Stimulated activated CD8-positive, alpha-beta memory T cell treated with anti-CD3 and anti-CD28 coated beads, Interleukin-12 subunit alpha, Interleukin-12 subunit beta, amount 100 ng/mL, for 24 hours (primary cell): ENCODE data around the gene PPP1R36.
"Not testable (repeated sequence)": the region's sequence is repeated elsewhere in the genome, so short reads cannot be mapped to it uniquely, and the experiment has no call there.

Source experiments
- DNase-seq: peaks from one replicate; pipeline ENCODE4 v3.0.0-alpha.2; 2020; ENCODE audit errors: extremely low read depth

PPP1R36 gene

DNA sequence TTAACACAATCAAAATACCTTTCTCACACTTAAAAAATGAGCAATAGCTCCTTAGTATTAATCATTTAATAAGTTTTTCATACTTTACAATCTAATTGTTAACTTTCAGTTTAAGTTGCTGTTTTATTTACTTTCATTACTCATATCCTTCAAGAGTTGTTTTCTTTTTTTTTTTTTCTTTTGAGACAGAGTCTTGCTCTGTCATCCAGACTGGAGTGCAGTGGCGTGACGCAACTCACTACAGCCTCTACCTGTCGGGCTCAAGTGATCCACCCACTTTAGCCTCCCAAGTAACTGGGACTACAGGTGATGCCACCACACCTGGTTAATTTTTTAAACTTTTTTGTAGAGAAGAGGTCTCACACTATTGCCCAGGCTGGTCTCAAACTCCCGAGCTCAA, 29.1 kb upstream of the PPP1R36 start:
- no peak for DNase-seq

DNA sequence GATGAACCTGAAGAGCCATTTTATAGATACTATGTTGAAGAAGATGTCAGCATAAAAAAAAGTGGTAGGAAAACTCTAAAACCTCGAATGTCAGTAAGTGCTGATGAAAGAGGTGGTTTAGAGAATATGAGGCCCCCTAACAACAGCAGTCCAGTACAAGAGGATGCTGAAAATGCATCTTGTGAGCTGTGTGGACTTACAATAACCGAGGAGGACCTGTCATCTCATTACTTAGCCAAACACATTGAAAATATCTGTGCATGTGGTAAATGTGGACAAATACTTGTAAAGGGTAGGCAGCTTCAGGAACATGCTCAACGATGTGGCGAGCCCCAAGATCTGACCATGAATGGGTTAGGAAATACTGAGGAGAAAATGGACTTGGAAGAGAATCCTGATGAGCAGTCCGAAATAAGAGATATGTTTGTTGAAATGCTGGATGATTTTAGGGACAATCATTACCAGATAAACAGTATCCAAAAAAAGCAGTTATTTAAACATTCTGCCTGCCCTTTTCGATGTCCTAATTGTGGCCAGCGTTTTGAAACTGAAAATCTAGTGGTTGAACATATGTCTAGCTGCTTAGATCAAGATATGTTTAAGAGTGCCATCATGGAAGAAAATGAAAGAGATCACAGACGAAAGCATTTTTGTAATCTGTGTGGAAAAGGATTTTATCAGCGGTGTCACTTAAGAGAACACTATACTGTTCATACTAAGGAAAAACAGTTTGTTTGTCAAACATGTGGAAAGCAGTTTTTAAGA, 27.0 kb upstream of the PPP1R36 start:
- no peak for DNase-seq

GRCh38 chr14:64525354-64525753, 24.4 kb upstream of the PPP1R36 start:
- no peak for DNase-seq

- DNase-seq, result no peak
These were observed 18.2 kb upstream of the PPP1R36 start for GRCh38 chr14:64531567-64531966.

GRCh38 chr14:64536488-64537245, 13.1 kb upstream of the PPP1R36 start:
- no peak for DNase-seq

DNA sequence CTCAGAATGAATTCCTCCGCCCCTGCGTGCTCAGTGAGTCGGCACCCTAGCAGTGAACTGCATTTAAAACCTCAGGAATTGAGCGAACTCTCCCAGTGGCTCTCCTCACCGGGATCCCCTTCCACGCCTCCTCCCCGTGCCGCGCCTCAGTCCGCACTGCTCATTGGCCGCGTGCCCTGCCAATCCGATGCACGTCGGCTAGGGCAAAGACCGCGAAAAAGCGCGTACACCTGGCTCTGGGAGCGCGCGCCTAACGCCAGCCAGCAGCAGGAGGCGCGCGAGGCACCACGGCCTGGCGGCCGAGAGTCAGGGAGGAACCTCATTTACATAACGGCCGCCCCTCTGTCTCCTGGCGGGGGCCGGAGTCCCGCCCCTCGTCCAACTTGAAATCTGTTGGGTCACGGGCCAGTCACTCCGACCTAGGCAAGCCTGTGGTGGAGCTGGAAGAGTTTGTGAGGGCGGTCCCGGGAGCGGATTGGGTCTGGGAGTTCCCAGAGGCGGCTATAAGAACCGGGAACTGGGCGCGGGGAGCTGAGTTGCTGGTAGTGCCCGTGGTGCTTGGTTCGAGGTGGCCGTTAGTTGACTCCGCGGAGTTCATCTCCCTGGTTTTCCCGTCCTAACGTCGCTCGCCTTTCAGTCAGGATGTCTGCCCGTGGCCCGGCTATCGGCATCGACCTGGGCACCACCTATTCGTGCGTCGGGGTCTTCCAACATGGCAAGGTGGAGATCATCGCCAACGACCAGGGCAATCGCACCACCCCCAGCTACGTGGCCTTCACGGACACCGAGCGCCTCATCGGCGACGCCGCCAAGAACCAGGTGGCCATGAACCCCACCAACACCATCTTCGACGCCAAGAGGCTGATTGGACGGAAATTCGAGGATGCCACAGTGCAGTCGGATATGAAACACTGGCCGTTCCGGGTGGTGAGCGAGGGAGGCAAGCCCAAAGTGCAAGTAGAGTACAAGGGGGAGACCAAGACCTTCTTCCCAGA, 9.3 kb upstream of the PPP1R36 start, which contains the start of gene HSPA2:
HSPA2 (plus strand) TSS at position 534 of the 995 bp plus-strand sequence; CDS start at position 643, 109 bp downstream.
- DNase-seq, result peak; percentile 82

GRCh38 chr14:64541261-64541971, 8.3 kb upstream of the PPP1R36 start:
- DNase-seq, result no peak

DNA sequence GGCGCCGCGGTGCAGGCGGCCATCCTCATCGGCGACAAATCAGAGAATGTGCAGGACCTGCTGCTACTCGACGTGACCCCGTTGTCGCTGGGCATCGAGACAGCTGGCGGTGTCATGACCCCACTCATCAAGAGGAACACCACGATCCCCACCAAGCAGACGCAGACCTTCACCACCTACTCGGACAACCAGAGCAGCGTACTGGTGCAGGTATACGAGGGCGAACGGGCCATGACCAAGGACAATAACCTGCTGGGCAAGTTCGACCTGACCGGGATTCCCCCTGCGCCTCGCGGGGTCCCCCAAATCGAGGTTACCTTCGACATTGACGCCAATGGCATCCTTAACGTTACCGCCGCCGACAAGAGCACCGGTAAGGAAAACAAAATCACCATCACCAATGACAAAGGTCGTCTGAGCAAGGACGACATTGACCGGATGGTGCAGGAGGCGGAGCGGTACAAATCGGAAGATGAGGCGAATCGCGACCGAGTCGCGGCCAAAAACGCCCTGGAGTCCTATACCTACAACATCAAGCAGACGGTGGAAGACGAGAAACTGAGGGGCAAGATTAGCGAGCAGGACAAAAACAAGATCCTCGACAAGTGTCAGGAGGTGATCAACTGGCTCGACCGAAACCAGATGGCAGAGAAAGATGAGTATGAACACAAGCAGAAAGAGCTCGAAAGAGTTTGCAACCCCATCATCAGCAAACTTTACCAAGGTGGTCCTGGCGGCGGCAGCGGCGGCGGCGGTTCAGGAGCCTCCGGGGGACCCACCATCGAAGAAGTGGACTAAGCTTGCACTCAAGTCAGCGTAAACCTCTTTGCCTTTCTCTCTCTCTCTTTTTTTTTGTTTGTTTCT, 7.6 kb upstream of the PPP1R36 start:
- DNase-seq, result no peak

- no peak for DNase-seq
These were observed 6.9 kb upstream of the PPP1R36 start for GRCh38 chr14:64542836-64543201.

- DNase-seq, result no peak
These were observed 5.0 kb upstream of the PPP1R36 start for GRCh38 chr14:64544607-64545312.

GRCh38 chr14:64549016-64549415, 745 bp upstream of the PPP1R36 start:
- no peak for DNase-seq

GRCh38 chr14:64550621-64551333, 1.0 kb downstream of the PPP1R36 start:
- no peak for DNase-seq

GRCh38 chr14:64554556-64554955, 4.8 kb downstream of the PPP1R36 start:
- DNase-seq, result no peak

GRCh38 chr14:64556526-64556925, 6.8 kb downstream of the PPP1R36 start:
- no peak for DNase-seq

DNA sequence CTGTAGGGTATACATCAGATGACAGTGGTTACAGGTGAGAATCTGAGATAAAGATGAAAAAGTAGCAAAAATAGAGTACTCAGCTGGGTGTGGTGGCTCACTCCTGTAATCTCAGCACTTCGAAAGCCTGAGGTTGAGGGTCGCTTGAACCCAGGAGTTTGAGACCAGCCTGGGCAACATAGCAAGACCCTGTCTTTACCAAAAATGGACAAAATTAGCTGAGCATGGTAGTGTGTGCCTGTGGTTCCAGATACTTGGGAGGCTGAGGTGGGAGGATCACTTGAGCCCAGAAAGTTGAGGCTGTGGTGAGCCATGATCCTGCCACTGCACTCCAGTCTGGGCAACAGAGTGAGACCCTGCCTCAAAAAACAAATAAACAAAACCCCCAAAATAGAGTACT, 8.5 kb downstream of the PPP1R36 start:
- not testable (repeated sequence) for DNase-seq

DNA sequence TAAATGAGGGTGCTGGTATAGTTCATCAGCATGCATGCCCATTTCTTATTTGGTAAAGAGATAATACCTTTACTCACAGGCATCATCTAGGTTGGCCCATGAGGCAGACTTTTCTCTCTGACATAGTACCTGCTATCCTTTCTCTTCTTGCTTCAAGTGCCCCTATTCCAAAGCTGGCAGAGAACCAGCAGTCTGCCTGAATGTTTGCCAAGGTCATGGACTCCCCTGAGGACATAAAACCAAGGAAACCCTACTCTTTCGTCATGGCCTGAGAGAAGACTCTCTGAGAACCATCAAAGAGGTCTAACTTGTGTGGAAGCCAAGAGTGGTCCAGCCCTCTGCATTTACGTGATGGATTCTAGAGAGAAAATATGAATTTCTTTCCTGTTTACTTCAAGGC, 11.9 kb downstream of the PPP1R36 start:
- DNase-seq, result no peak

GRCh38 chr14:64562436-64562835, 12.7 kb downstream of the PPP1R36 start:
- DNase-seq, result no peak

- no peak for DNase-seq
These were observed 13.9 kb downstream of the PPP1R36 start for GRCh38 chr14:64563696-64564095.

- DNase-seq, result no peak
These were observed 16.9 kb downstream of the PPP1R36 start for GRCh38 chr14:64566651-64567122.
